HepG2 (cell line): ENCODE results near the gene GRAMD4. TPM values are rescaled to one million over a fixed set of nuclear protein-coding genes. Genes with fewer than 3 reads are reported as not detected.

Experiments
- ATAC-seq: fragments of 200-7000 bp; cut with Tn5 transposase; 3 replicates; pipeline ENCODE4 v1.9.1; 2020; ENCODE audit warnings: mild to moderate bottlenecking, moderate library complexity
- BruUV-seq: library from RNA; stranded (reverse); fragments of 400-500 nt; replicated peaks from 2 replicates; lab custom pipeline; 2021; lab: Mats Ljungman, UMichigan
- CTCF ChIA-PET: fragments of 300-600 bp; formaldehyde crosslinking; extraction: SDS; loops from one replicate; lab custom pipeline; 2021; ENCODE audit warnings: low total read pairs, inconsistent platforms, low intra/inter-chr PET ratio; lab: Yijun Ruan, JAX
- POLR2A ChIA-PET: fragments of 350-600 bp; sonication (Branson Sonifier 250); formaldehyde crosslinking; loops from one replicate; lab custom pipeline; 2020; ENCODE audit warnings: antibody characterized with exemption, inconsistent platforms; lab: Yijun Ruan, JAX
- DNase-seq: peaks from one replicate; pipeline ENCODE4 v3.0.0-alpha.2; 2015; ENCODE audit warnings: low spot score
- FAIRE-seq: peaks from 3 replicates; lab custom pipeline; 2011; peaks lifted over from hg19 to GRCh38; lab: Jason Lieb, UNC
- H2AFZ ChIP-seq: one replicate; pipeline ENCODE4 v1.6.1; 2011; ENCODE audit warnings: low read length, inconsistent platforms
- H3K27ac ChIP-seq: fragments of 300-600 bp; 3 replicates; pipeline ENCODE4 v1.8.0; 2011; ENCODE audit warnings: mixed run types, mild to moderate bottlenecking, mixed read lengths, low read length, inconsistent platforms; ENCODE audit not compliant: insufficient read depth; ENCODE audit errors: extremely low read length
- H3K27me3 ChIP-seq, 2 experiments: fragments of 200-600 bp in 1 of 2; 2 replicates in 1 of 2; 3 replicates in 1 of 2; pipeline versions ENCODE4 v1.6.0 to v1.8.0; 2011; ENCODE audit warnings: low read length in 2 of 2, mild to moderate bottlenecking in 2 of 2, moderate library complexity in 2 of 2, inconsistent platforms in 1 of 2; ENCODE audit not compliant: insufficient read depth in 2 of 2, control insufficient read depth in 1 of 2
- H3K36me3 ChIP-seq, 2 experiments: fragments of 200-600 bp in 1 of 2; replicated peaks in 1 of 2; 2 replicates in 1 of 2; 3 replicates in 1 of 2; pipeline versions ENCODE4 v1.5.1 to v1.8.0; 2011; ENCODE audit warnings: low read length in 2 of 2, inconsistent platforms in 1 of 2; ENCODE audit not compliant: insufficient read depth in 2 of 2, control insufficient read depth in 1 of 2
- H3K4me1 ChIP-seq: 2 replicates; pipeline ENCODE4 v1.5.1; 2012; ENCODE audit warnings: low read length, inconsistent platforms; ENCODE audit not compliant: insufficient read depth
- H3K4me2 ChIP-seq: 2 replicates; pipeline ENCODE4 v1.6.0; 2011; ENCODE audit warnings: low read depth, low read length, inconsistent platforms
- H3K4me3 ChIP-seq, 3 experiments: fragments of 200-600 bp in 1 of 3; sonication (generic), shearing (Covaris generic) in 1 of 3; replicated peaks in 1 of 3; 2 replicates each; pipeline ENCODE4 v1.5.1; 2011 to 2016; ENCODE audit warnings: low read length in 3 of 3, inconsistent platforms in 2 of 3, low read depth in 2 of 3, mild to moderate bottlenecking in 2 of 3, control low read depth in 1 of 3, mixed read lengths in 1 of 3; ENCODE audit not compliant: insufficient read depth in 1 of 3
- H3K79me2 ChIP-seq: one replicate; pipeline ENCODE4 v1.6.1; 2011; ENCODE audit warnings: low read length, inconsistent platforms; ENCODE audit not compliant: insufficient read depth
- H3K9ac ChIP-seq: 2 replicates; pipeline ENCODE4 v1.6.0; 2011; ENCODE audit warnings: mild to moderate bottlenecking, low read depth, low read length, inconsistent platforms; ENCODE audit not compliant: insufficient read depth
- H3K9me3 ChIP-seq: 2 replicates; pipeline ENCODE4 v1.5.1; 2012; ENCODE audit warnings: mild to moderate bottlenecking, low read length
- H4K20me1 ChIP-seq: 2 replicates; pipeline ENCODE4 v1.6.0; 2011; ENCODE audit warnings: inconsistent platforms, mild to moderate bottlenecking, low read length, moderate library complexity; ENCODE audit not compliant: insufficient read depth
- CENPT ChIP-seq: sonication (generic); formaldehyde crosslinking; IDR thresholded peaks from 2 replicates; pipeline ENCODE4 v1.8.0; 2022; ENCODE audit warnings: low read depth, mild to moderate bottlenecking, moderate library complexity, missing genetic modification reagents
- CTCF ChIP-seq: sonication (generic); formaldehyde crosslinking; IDR thresholded peaks from 2 replicates; pipeline ENCODE4 v1.5.0; 2020; ENCODE audit warnings: mild to moderate bottlenecking, missing genetic modification reagents, moderate library complexity
- ETS1 ChIP-seq: sonication (generic); formaldehyde crosslinking; IDR thresholded peaks from 2 replicates; pipeline ENCODE4 v1.4.0; 2020; ENCODE audit warnings: missing genetic modification reagents
- GATA4 ChIP-seq: sonication (generic); IDR thresholded peaks from 2 replicates; pipeline ENCODE4 v1.6.1; 2016; ENCODE audit warnings: antibody characterized with exemption, low read depth, borderline replicate concordance
- GATAD2A ChIP-seq: IDR thresholded peaks from 2 replicates; pipeline ENCODE4 v1.6.1; 2016
- HMG20A ChIP-seq: IDR thresholded peaks from 2 replicates; pipeline ENCODE4 v1.6.1; 2016; ENCODE audit warnings: borderline replicate concordance
- HNRNPLL ChIP-seq: fragments of 200-400 bp; formaldehyde crosslinking; IDR thresholded peaks from 2 replicates; pipeline ENCODE4 v1.6.1; 2017; ENCODE audit warnings: mild to moderate bottlenecking, low read depth, low read length; ENCODE audit not compliant: poor library complexity, severe bottlenecking
- KLF9 ChIP-seq: IDR thresholded peaks from 2 replicates; pipeline ENCODE4 v1.6.1; 2016; ENCODE audit warnings: low read depth
- MAX ChIP-seq: IDR thresholded peaks from 2 replicates; pipeline ENCODE4 v1.6.1; 2012; ENCODE audit warnings: inconsistent platforms
- MEF2D ChIP-seq: sonication (generic); formaldehyde crosslinking; IDR thresholded peaks from 2 replicates; pipeline ENCODE4 v1.5.1; 2020; ENCODE audit warnings: mild to moderate bottlenecking, missing genetic modification reagents
- MYC ChIP-seq: sonication (generic); formaldehyde crosslinking; IDR thresholded peaks from 2 replicates; pipeline ENCODE4 v1.9.0; 2021; ENCODE audit warnings: missing genetic modification reagents, borderline replicate concordance
- NFRKB ChIP-seq: fragments of 450-650 bp; IDR thresholded peaks from 2 replicates; pipeline ENCODE4 v1.6.1; 2017
- SMC3 ChIP-seq: IDR thresholded peaks from 2 replicates; pipeline ENCODE4 v1.6.1; 2011; ENCODE audit warnings: low read length, improper control_type of control experiment
- STAG1 ChIP-seq: sonication (generic); formaldehyde crosslinking; IDR thresholded peaks from 2 replicates; pipeline ENCODE4 v1.4.0; 2020; ENCODE audit warnings: missing genetic modification reagents
- TCF7L2 ChIP-seq: IDR thresholded peaks from 2 replicates; pipeline ENCODE4 v1.6.1; 2011; ENCODE audit warnings: mild to moderate bottlenecking, low read depth, low read length, moderate library complexity
- TRAFD1 ChIP-seq: sonication (generic); formaldehyde crosslinking; IDR thresholded peaks from 2 replicates; pipeline ENCODE4 v1.5.1; 2020; ENCODE audit warnings: missing genetic modification reagents, mild to moderate bottlenecking, borderline replicate concordance
- ZBTB26 ChIP-seq: IDR thresholded peaks from 2 replicates; pipeline ENCODE4 v1.6.1; 2016; ENCODE audit warnings: missing compliant biosample characterization, missing genetic modification reagents, borderline replicate concordance
- ZNF101 ChIP-seq: sonication (generic); formaldehyde crosslinking; IDR thresholded peaks from 2 replicates; pipeline ENCODE4 v1.4.0; 2020; ENCODE audit warnings: mild to moderate bottlenecking, low read depth, missing genetic modification reagents, borderline replicate concordance
- ZNF44 ChIP-seq: sonication (generic); formaldehyde crosslinking; IDR thresholded peaks from 2 replicates; pipeline ENCODE4 v1.5.1; 2020; ENCODE audit warnings: mild to moderate bottlenecking, missing genetic modification reagents
- ZNF784 ChIP-seq: sonication (generic); formaldehyde crosslinking; IDR thresholded peaks from 2 replicates; pipeline ENCODE4 v1.5.1; 2020; ENCODE audit warnings: missing genetic modification reagents, mild to moderate bottlenecking, borderline replicate concordance
- WGBS: methylation state at CpG from one replicate; pipeline ENCODE4 v1.1.6; 2017; ENCODE audit warnings: low lambda C conversion rate; 5-methylcytosine and 5-hydroxymethylcytosine counted together
- in situ Hi-C: cut with HindIII; loops from 2 replicates; pipeline ENCODE4 v1.10.0; 2017; ENCODE audit warnings: low pct_unique_long_range_greater_than_20kb; ENCODE audit not compliant: extremely low pct_ligation_motif_present
- intact Hi-C: fragments of 100-400 bp; cut with micrococcal nuclease; formaldehyde crosslinking; loops from one replicate; pipeline ENCODE4 v1.10.0; 2022; ENCODE audit not compliant: unreplicated experiment
- polyA plus RNA-seq, 8 experiments: library from polyadenylated mRNA; depleted of rRNA in 3 of 8; stranded (reverse) in 7 of 8; unstranded in 1 of 8; fragments of >200 nt; fragmentation: Illumina TruSeq in 4 of 8; extraction: Trizol in 4 of 8; gene quantifications; 2 replicates each; pipeline versions ENCODE4 v1.2.1 to v1.2.3, GENCODE V29; 2011 to 2016; ENCODE audit warnings: low read depth in 4 of 8, missing spikeins in 1 of 8, mixed read lengths in 1 of 8; ENCODE audit not compliant: insufficient read depth in 1 of 8
- total RNA-seq, 5 experiments: library from RNA; depleted of rRNA; stranded (reverse); fragments of >200 nt; fragmentation: Illumina TruSeq; extraction: Trizol; gene quantifications; 2 replicates each; pipeline ENCODE4 v1.2.3, GENCODE V29; 2016; ENCODE audit warnings: low read depth in 1 of 5

GRAMD4 gene
- total and polyA plus RNA-seq, 2 of the 13 experiments (the other 11 are each of a cell fraction or from before 2014, with no cell fraction given), result 15.2 to 15.7 TPM

- intact Hi-C loops (no loop called here), in situ Hi-C loops (no loop called here)
- DNase-seq (peak; percentile 18), ATAC-seq (peak; percentile 70), FAIRE-seq (no peak)
- 70% methylated on average over 5 of the region's 7 CpGs for WGBS
- ChIA-PET POLR2A (interaction anchor here (1.5 kb wide), 1 partner anchor 118 kb away, joined by 4 read pairs; no protein-coding TSS in a partner anchor), CTCF (interaction anchor here (1.3 kb wide), 1 partner anchor 117 kb away, joined by 3 read pairs; no protein-coding TSS in a partner anchor)
- H4K20me1 ChIP-seq, result no peaks in the 10 kb centered on the region
- H3K9ac ChIP-seq, result no peak overlapping the region
- H3K27ac ChIP-seq, result no peak overlapping the region
- no peak overlapping the region for H3K4me2 ChIP-seq
- H3K36me3 ChIP-seq, result peaks cover 1 to 3% of the 10 kb centered on the region in 2 experiments; a peak in 1 of 5 replicates
- no peaks in the 10 kb centered on the region for H3K27me3 ChIP-seq
- BruUV-seq, result no TSS peak
- no peak overlapping the region for H3K4me3 ChIP-seq
- H3K9me3 ChIP-seq, result no peaks in the 10 kb centered on the region
- no peaks in the 10 kb centered on the region for H3K4me1 ChIP-seq
- H3K79me2 ChIP-seq, result no peaks in the 10 kb centered on the region
- H2AFZ ChIP-seq, result no peak overlapping the region
- TF ChIP-seq TRAFD1 (CRISPR knock-in tag) (no peak), GATA4 (no peak), STAG1 (CRISPR knock-in tag) (peak; percentile 33), CENPT (CRISPR knock-in tag) (no peak), ETS1 (CRISPR knock-in tag) (no peak), SMC3 (no peak), HMG20A (CRISPR knock-in tag) (no peak), GATAD2A (CRISPR knock-in tag) (no peak), ZNF784 (CRISPR knock-in tag) (no peak), KLF9 (CRISPR knock-in tag) (no peak), CTCF (CRISPR knock-in tag) (peak; percentile 58), ZBTB26 (CRISPR knock-in tag) (no peak), ZNF44 (CRISPR knock-in tag) (no peak), HNRNPLL (peak; percentile 25), TCF7L2 (no peak), NFRKB (no peak), MAX (no peak), ZNF101 (no peak), MYC (CRISPR knock-in tag) (no peak), MEF2D (no peak)
Measured at GRCh38 chr22:46681010-46681409, 60.8 kb downstream of the GRAMD4 start.
